ENCODE data around the gene PLEKHM1.

Gene PLEKHM1

DNA sequence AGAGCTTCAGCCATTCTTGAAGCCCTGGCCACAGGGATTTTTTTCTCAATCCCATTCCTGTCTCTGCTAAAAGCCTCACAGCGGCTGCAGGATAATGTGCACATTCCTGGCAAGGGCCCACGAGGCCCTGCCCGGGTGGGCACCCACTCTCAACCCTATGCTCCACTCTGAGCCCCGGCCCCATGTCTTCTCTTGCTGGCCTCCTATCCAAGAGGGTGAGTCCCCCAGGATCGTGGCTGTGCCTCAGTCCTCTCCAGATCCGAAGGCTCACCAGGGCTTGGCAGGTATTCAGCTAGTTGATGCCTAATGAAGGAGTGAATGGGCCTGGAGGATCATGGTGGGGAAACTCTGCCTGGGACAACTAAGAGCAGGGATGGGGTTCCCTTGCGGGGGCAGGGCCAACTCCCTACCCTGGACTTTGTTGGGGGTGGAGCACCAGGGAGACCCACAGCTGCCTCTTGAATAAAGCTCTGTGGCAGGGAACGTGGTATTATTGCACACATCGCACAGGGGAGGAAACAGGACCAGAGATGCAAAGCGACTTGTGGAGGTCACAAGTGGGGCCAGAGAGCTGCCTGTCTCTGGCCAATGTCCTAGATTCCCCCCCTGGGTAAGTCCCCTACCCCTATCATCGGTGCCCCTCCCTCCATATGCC is 63.2 kb downstream of the PLEKHM1 start:
- DNase-seq (ENCODE audit: low read depth in 2 of 2) = no peak

- no peak for DNase-seq (ENCODE audit: low read depth in 2 of 2)
Measured at GRCh38 chr17:45426561-45426960, 64.0 kb downstream of the PLEKHM1 start.

- no peak for DNase-seq (ENCODE audit: low read depth in 2 of 2)
Measured at GRCh38 chr17:45425984-45426413, 64.5 kb downstream of the PLEKHM1 start.

GRCh38 chr17:45425125-45425983 is 65.2 kb downstream of the PLEKHM1 start:
- no peak for DNase-seq (ENCODE audit: low read depth in 2 of 2)

DNA sequence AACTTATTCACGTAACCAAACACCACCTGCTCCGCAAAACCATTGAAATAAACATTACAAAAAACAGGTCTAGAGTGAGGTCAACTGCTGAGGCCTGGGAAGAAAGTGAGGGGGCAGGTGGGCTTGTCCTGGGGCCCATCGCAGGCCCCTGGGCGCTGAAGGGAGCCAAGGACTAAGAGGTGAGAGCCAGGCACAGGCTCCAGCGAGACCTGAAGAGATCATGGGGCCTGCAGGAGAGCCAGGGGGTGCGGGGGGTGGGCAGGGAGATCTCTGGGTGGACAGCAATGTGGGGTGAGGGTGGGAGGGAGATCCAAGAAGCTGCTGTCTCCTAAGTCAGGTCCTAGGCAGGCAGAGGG is 65.8 kb downstream of the PLEKHM1 start:
- no peak for DNase-seq (ENCODE audit: low read depth in 2 of 2)

- DNase-seq (ENCODE audit: low read depth in 2 of 2) = no peak
Measured at GRCh38 chr17:45423975-45424335, 66.6 kb downstream of the PLEKHM1 start.

- no peak for DNase-seq (ENCODE audit: low read depth in 2 of 2)
Measured at GRCh38 chr17:45423304-45423974, 67.1 kb downstream of the PLEKHM1 start.

DNA sequence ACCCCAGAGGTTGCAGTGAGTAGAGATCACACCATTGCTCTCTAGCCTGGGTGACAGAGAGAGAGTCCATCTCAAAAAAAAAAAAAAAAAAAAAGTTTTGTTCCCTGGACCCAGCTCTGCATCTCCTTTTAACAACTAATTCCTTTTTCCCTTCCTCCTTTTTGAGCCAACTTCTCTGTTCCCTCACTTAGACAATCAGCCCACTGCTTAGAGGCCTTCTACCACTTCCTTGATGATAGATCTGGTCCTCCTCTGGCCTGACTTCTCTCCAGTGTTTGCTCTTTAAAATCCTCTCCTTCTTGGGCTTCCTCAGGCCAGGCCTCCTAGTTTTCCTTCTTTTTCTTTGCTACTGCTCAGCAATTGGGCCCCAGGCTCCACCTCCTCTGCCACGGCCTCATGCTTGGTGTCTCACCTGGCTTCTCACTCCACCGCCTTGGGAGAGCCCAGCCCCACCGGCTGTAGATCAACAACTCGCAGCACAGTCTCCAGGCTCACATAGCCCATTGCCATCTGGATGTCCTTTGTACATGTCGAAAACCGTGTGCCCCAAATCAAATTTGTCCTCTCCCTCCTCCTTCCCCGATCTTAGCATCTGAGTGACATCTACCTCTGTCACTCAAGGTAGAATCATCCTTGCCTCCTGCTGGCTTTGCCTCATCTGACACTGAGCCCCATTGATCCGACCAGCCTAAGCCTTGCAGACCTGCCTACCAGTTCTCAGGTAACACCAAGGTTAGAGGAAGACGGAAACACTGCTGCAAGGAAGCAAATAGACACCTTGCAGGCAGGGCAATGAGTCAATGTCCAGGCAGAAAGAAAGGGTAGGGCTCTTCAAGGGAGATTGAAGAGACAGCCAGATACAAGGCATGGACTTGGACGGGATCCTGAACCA is 75.3 kb downstream of the PLEKHM1 start:
- DNase-seq (ENCODE audit: low read depth in 2 of 2) = no peak

- DNase-seq (ENCODE audit: low read depth in 2 of 2) = no peak
Measured at GRCh38 chr17:45413498-45413923, 77.0 kb downstream of the PLEKHM1 start.

DNA sequence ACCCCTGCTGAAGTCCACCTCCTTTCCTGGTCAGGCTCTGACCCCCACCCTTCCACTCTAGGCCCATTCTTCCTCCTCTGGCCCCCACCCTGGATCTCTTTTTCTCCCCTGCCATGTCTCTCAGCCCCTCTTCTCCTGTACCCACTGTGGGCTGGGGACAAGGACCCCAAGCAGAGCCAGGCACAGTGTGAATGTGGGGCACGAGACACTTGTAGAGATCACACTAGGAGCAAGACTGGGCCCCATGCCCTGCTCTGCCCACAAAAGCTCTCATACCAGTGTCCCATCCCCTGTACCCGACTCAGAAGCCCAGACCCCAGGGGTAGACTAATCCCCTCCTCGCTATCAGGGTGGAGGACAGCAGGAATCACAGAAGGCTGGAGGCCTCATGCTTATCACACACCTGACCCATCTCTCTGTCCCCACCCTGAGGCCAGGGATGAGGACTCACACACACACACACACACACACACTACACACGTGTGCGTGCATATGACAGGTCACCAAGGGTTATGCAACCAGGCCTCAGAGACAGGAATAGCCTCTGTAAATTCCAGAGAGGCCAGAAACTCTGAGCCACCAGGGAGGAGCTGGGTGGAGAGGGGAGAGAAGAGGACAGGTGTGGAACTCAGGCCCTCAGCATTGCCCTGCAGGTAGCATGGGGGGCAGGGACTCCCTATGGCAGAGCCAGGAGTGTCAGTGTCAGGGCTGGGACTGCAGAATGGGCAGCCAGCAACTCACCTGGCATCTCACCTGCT is 79.0 kb downstream of the PLEKHM1 start:
- DNase-seq (ENCODE audit: low read depth in 2 of 2) = no peak

DNA sequence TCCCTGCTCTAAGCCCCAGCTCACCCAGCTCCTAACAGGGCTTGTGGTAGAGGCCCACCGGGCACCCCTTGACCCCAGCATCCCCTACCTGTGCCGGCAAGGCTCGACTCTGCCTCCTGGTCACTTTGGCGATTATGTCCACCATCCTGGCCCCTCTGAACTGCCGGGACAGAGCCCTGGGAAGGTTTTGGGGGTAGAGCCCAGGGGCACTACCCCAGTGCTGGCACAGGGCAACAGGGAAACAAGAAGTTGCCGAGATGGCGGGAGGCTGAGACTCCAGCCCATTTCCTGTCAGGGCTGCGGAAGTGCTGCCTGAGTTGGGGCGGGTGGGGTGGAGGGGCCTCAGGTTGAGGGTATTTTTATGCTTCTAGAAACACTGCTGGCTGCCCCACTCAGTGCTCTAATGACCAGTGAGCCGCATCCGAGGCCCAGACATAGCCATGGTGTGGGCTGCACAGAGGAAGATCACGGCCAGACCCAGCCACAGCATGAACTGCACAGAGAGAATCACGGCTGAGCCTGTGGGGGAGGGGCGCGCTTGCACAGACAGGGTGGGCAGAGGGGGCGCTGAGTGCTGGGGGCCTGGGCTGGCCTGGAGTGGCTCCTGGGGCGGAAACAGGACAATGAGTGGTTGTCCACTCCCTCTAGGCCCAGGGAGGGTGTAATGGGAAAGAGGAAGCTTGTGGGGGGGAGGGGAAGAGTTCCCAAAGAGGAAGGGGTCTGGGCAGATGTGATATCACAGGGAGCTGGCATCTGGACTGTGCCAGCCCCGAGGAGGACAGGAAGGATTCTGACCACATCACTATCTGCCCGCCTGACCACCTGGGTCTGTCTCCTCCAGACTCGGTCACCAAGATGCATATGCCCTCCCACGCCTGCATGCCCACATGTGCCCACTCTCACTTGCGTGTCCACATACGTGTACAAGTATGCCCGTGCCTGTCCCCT is 80.1 kb downstream of the PLEKHM1 start:
- peak; percentile 40 to 51 for DNase-seq (ENCODE audit: low read depth in 2 of 2)

DNA sequence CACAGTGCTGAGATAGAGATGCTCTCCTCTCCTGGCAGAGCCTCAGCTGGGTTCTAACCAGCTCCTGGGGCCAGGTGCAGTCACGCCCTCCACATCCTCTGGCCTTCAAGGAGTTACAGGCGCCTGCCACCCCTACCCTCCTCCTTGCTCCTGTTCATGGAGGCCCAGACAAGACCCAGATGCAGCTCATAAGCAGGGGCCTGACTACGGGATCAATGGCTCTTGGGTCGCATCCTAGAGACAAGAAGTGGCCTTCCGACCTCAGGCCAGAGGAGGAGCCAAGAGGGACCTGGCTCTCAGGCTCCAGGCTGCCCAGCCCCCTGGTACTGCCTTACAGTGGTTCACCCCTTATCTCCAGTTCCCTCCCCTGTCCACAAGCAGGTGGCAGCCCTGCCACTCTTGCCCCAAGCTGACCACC is 80.9 kb downstream of the PLEKHM1 start:
- no peak for DNase-seq (ENCODE audit: low read depth in 2 of 2)

- DNase-seq (ENCODE audit: low read depth in 2 of 2) = no peak
Measured at GRCh38 chr17:45408611-45409421, 81.7 kb downstream of the PLEKHM1 start.

DNA sequence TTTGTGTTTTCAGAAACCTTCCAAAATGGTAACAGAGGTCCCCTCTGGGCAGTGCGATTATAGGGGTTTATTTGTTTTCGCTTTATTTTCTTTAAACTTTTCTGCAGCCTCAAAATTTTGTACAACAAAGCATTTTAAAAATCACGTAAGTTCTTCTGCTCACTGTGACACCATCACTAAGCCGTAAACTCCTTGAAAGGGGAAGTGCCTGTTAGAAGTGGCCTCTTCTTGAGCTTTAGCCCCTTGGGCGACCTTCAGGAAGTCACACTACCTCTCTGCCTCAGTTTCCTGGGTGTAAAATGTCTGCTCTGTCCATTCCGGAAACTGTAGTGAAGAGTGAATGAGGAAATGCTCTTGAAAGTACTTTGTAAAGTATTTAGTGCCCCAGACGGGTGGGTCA is 84.4 kb downstream of the PLEKHM1 start:
- DNase-seq (ENCODE audit: low read depth in 2 of 2) = no peak

DNA sequence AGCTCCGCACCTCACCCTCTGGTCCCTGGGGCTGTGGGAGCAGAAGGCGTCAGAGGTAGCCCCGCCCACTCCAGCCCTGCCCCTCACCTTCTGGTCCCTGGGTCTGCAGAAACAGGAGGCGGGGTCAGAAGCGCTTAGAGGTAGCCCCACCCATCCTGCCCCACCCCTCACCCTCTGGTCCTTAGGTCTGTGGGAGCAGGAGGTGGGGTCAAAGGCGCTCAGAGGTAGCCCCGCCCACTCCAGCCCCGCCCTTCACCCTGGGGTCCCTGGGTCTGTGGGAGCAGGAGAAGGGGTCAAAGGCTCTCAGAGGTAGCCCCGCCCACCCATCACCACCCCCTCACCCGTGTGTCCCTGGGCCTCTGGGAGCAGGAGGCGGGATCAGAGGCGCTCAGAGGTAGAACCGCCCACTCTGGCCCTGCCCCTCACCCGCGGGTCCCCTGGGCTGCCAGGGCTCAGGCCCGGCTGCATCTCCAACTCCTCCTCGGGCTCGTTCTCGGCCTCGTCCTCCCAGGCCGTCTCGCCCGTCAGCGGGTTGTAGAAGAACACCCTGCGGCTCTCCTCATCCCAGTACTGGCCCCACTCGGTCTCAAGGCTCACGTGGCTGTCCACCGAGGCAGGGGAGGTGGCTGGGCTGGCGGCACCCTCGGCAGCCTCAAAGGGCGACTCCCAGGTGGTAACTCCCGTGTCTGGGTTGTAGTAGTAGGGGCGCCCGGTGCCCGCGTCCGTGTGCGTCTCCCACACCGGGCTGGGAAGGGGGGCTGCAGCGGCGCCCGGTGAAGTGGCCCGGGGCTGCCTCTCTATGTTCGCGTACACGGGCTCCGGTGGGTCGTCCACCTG is 85.1 kb downstream of the PLEKHM1 start:
- DNase-seq (ENCODE audit: low read depth in 2 of 2) = no peak

- no peak for DNase-seq (ENCODE audit: low read depth in 2 of 2)
Measured at GRCh38 chr17:45404870-45405249, 85.7 kb downstream of the PLEKHM1 start.

GRCh38 chr17:45403906-45404490 is 86.5 kb downstream of the PLEKHM1 start:
- DNase-seq (ENCODE audit: low read depth in 2 of 2) = no peak

GRCh38 chr17:45402916-45403315 is 87.6 kb downstream of the PLEKHM1 start:
- no peak for DNase-seq (ENCODE audit: low read depth in 2 of 2)

Data from stimulated activated CD8-positive, alpha-beta memory T cell treated with anti-CD3 and anti-CD28 coated beads, Interleukin-2, amount 100 ng/mL, for 48 hours (primary cell).